Measurements from ENCODE around the gene L1TD1.
"Not testable (repeated sequence)": the region's sequence is repeated elsewhere in the genome, so short reads cannot be mapped to it uniquely, and the experiment has no call there.

DNA sequence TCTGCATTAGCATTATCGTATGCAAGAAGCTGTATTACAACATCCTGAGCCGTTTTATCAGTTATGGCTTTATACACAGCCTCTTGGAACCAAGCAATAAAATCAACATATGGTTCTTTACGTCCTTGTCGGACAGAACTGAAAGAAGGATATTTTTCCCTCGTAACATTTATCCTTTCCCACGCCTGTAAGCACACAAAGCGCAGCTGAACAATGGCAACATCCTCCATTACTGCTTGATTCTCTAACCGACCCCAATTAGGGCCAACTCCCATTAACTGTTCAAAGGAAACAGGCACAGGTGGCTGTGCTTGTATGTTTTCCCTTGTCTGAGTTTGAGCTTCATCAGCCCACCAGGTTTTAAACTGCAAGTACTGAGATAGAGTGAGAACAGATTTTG is 12.5 kb upstream of the L1TD1 start:
- not testable (repeated sequence) for TF ChIP-seq POLR2A (IDR thresholded peaks at IDR 0.05)
- TF ChIP-seq, protein P1, sequence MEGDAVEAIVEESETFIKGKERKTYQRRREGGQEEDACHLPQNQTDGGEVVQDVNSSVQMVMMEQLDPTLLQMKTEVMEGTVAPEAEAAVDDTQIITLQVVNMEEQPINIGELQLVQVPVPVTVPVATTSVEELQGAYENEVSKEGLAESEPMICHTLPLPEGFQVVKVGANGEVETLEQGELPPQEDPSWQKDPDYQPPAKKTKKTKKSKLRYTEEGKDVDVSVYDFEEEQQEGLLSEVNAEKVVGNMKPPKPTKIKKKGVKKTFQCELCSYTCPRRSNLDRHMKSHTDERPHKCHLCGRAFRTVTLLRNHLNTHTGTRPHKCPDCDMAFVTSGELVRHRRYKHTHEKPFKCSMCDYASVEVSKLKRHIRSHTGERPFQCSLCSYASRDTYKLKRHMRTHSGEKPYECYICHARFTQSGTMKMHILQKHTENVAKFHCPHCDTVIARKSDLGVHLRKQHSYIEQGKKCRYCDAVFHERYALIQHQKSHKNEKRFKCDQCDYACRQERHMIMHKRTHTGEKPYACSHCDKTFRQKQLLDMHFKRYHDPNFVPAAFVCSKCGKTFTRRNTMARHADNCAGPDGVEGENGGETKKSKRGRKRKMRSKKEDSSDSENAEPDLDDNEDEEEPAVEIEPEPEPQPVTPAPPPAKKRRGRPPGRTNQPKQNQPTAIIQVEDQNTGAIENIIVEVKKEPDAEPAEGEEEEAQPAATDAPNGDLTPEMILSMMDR (IDR thresholded peaks at IDR 0.05): not testable (repeated sequence)
